ENCODE measurements around the gene PAGR1. TPM values are rescaled to one million over a fixed set of nuclear protein-coding genes. Genes with fewer than 3 reads are reported as not detected.

PAGR1 gene
- polyA plus RNA-seq, 1 donor from 2014 or later: 86.8 TPM

GRCh38 chr16:29835926-29836325, 20.0 kb downstream of the PAGR1 start:
- no peaks in the 10 kb centered on the region for H3K36me3 ChIP-seq (ENCODE audit: insufficient read depth, low read length)
- TF ChIP-seq SMC3 (conservative IDR thresholded peaks at IDR 0.05; ENCODE audit: poor library complexity): no peak
- TF ChIP-seq REST (IDR thresholded peaks at IDR 0.05; ENCODE audit: borderline replicate concordance): no peak
- TF ChIP-seq POLR2AphosphoS5 (IDR thresholded peaks at IDR 0.05): no peak
- no peak for TF ChIP-seq EP300 (conservative IDR thresholded peaks at IDR 0.05; ENCODE audit: poor library complexity, severe bottlenecking)
- no peak for TF ChIP-seq EZH2 (IDR thresholded peaks at IDR 0.05; ENCODE audit: borderline replicate concordance, insufficient read depth, low read length, poor library complexity, severe bottlenecking)
- no peak for TF ChIP-seq TAF1 (IDR thresholded peaks at IDR 0.05; ENCODE audit: low read depth)
- TF ChIP-seq CTCF (IDR thresholded peaks at IDR 0.05; ENCODE audit: poor library complexity, severe bottlenecking): no peak
- TF ChIP-seq MXI1 (conservative IDR thresholded peaks at IDR 0.05; ENCODE audit: poor library complexity, severe bottlenecking): no peak
- no peak for TF ChIP-seq RAD21 (conservative IDR thresholded peaks at IDR 0.05)
- H3K79me2 ChIP-seq (replicated peaks; ENCODE audit: insufficient read depth, low read length): no peaks in the 10 kb centered on the region
- no peaks in the 10 kb centered on the region for H3K27me3 ChIP-seq (ENCODE audit: insufficient read depth, low read depth, low read length)
- H3K9me2 ChIP-seq (ENCODE audit: insufficient read depth, low read length): no peaks in the 10 kb centered on the region
- no peaks in the 10 kb centered on the region for H3F3A ChIP-seq (ENCODE audit: insufficient read depth, low read length, poor library complexity, severe bottlenecking)
- no peaks in the 10 kb centered on the region for H3K9me3 ChIP-seq (ENCODE audit: low read length)
- H3K27ac ChIP-seq (ENCODE audit: low read length): no peak overlapping the region
- no peak overlapping the region for H3K4me2 ChIP-seq (ENCODE audit: low read length)
- H3K4me3 ChIP-seq (ENCODE audit: low read length): no peak overlapping the region
- H3K9ac ChIP-seq (ENCODE audit: low read length): no peak overlapping the region
- H2AFZ ChIP-seq (ENCODE audit: low read depth, low read length): no peak overlapping the region
- H4K20me1 ChIP-seq (ENCODE audit: insufficient read depth): no peaks in the 10 kb centered on the region

GRCh38 chr16:29836623-29837022, 20.7 kb downstream of the PAGR1 start:
- no peaks in the 10 kb centered on the region for H3K27me3 ChIP-seq (ENCODE audit: insufficient read depth, low read depth, low read length)
- no peak overlapping the region for H3K27ac ChIP-seq (ENCODE audit: low read length)
- H3K9ac ChIP-seq (ENCODE audit: low read length): no peak overlapping the region
- no peaks in the 10 kb centered on the region for H3K79me2 ChIP-seq (replicated peaks; ENCODE audit: insufficient read depth, low read length)
- no peaks in the 10 kb centered on the region for H3K36me3 ChIP-seq (ENCODE audit: insufficient read depth, low read length)
- no peaks in the 10 kb centered on the region for H4K20me1 ChIP-seq (ENCODE audit: insufficient read depth)
- H3F3A ChIP-seq (ENCODE audit: insufficient read depth, low read length, poor library complexity, severe bottlenecking): no peaks in the 10 kb centered on the region
- H3K9me3 ChIP-seq (ENCODE audit: low read length): no peaks in the 10 kb centered on the region
- H2AFZ ChIP-seq (ENCODE audit: low read depth, low read length): no peak overlapping the region
- TF ChIP-seq RAD21 (conservative IDR thresholded peaks at IDR 0.05) (no peak), TAF1 (IDR thresholded peaks at IDR 0.05; ENCODE audit: low read depth) (no peak), POLR2AphosphoS5 (IDR thresholded peaks at IDR 0.05) (no peak), CTCF (IDR thresholded peaks at IDR 0.05; ENCODE audit: poor library complexity, severe bottlenecking) (no peak), EP300 (conservative IDR thresholded peaks at IDR 0.05; ENCODE audit: poor library complexity, severe bottlenecking) (no peak)
- H3K4me3 ChIP-seq (ENCODE audit: low read length): no peak overlapping the region
- H3K4me2 ChIP-seq (ENCODE audit: low read length): no peak overlapping the region
- H3K9me2 ChIP-seq (ENCODE audit: insufficient read depth, low read length): no peaks in the 10 kb centered on the region
